GM18526 (cell line): ENCODE results near the gene COL9A2.

Experiments used
- POLR2A ChIP-seq: IDR thresholded peaks from 3 replicates; pipeline ENCODE4 v1.6.1; 2011; ENCODE audit not compliant: insufficient read length; ENCODE audit errors: extremely low read depth

COL9A2 gene

GRCh38 chr1:40310129-40310461 is 7.0 kb downstream of the COL9A2 start:
- no peak for TF ChIP-seq POLR2A

GRCh38 chr1:40309374-40310128 is 7.5 kb downstream of the COL9A2 start:
- no peak for TF ChIP-seq POLR2A

- TF ChIP-seq POLR2A = no peak
Observed at GRCh38 chr1:40308036-40308727, 8.9 kb downstream of the COL9A2 start.

- no peak for TF ChIP-seq POLR2A
Observed at GRCh38 chr1:40307186-40307585, 9.9 kb downstream of the COL9A2 start.

GRCh38 chr1:40306296-40306695 is 10.8 kb downstream of the COL9A2 start:
- TF ChIP-seq POLR2A = no peak

GRCh38 chr1:40305871-40306270 is 11.2 kb downstream of the COL9A2 start:
- no peak for TF ChIP-seq POLR2A

GRCh38 chr1:40305451-40305850 is 11.6 kb downstream of the COL9A2 start:
- no peak for TF ChIP-seq POLR2A

- TF ChIP-seq POLR2A = no peak
Observed at GRCh38 chr1:40303790-40304189, 13.3 kb downstream of the COL9A2 start.

GRCh38 chr1:40303051-40303771 is 13.9 kb downstream of the COL9A2 start:
- no peak for TF ChIP-seq POLR2A

GRCh38 chr1:40302475-40302874 is 14.6 kb downstream of the COL9A2 start:
- no peak for TF ChIP-seq POLR2A

- TF ChIP-seq POLR2A = no peak
Observed at GRCh38 chr1:40301541-40302299, 15.4 kb downstream of the COL9A2 start.

GRCh38 chr1:40301066-40301465 is 16.0 kb downstream of the COL9A2 start:
- no peak for TF ChIP-seq POLR2A

- no peak for TF ChIP-seq POLR2A
Observed at GRCh38 chr1:40300651-40301050, 16.4 kb downstream of the COL9A2 start.

- no peak for TF ChIP-seq POLR2A
Observed at GRCh38 chr1:40300249-40300567, 16.9 kb downstream of the COL9A2 start.

- no peak for TF ChIP-seq POLR2A
Observed at GRCh38 chr1:40299366-40300248, 17.5 kb downstream of the COL9A2 start.

- TF ChIP-seq POLR2A = no peak
Observed at GRCh38 chr1:40291293-40291692, 25.8 kb downstream of the COL9A2 start.
